ENCODE data around the gene MYZAP.

GRCh38 chr15:57677204-57677603 is 85.5 kb downstream of the MYZAP start:
- TF ChIP-seq JUND (IDR thresholded peaks at IDR 0.05; ENCODE audit: low read depth, low read length) = no peak
- TF ChIP-seq RAD21 (IDR thresholded peaks at IDR 0.05; ENCODE audit: insufficient read depth, low read depth, low read length) = no peak

Measured in GM12878 (cell line).